OCI-LY3 (cell line): ENCODE measurements around the gene NUDT1.

Source experiments
- H2AFZ ChIP-seq: fragments of 200-600, 300-600 bp; shearing (Covaris generic); 2 replicates; pipeline ENCODE4 v1.6.0; 2014; ENCODE audit warnings: antibody characterized with exemption, low read depth, low read length
- H3K27ac ChIP-seq: fragments of 200-600, 300-600 bp; sonication (generic); 2 replicates; pipeline ENCODE4 v1.5.1; 2014; ENCODE audit warnings: mild to moderate bottlenecking, low read length, moderate library complexity, mixed read lengths
- H3K27me3 ChIP-seq: fragments of 200-600, 300-600 bp; sonication (generic); 2 replicates; pipeline ENCODE4 v1.6.1; 2014; ENCODE audit warnings: low read depth, low read length, mixed read lengths
- H3K36me3 ChIP-seq: fragments of 200-600, 300-600 bp; sonication (generic); replicated peaks from 2 replicates; pipeline ENCODE3; 2014; ENCODE audit warnings: low read depth, low read length, mixed read lengths
- H3K4me1 ChIP-seq: fragments of 300-600, 200-600 bp; sonication (generic); 2 replicates; pipeline ENCODE4 v1.6.1; 2014; ENCODE audit warnings: low read length, mixed read lengths
- H3K4me2 ChIP-seq: fragments of 200-600, 300-600 bp; sonication (generic); 2 replicates; pipeline ENCODE4 v1.6.1; 2014; ENCODE audit warnings: low read length, mixed read lengths
- H3K4me3 ChIP-seq: fragments of 300-600, 200-600 bp; sonication (generic); 2 replicates; pipeline ENCODE4 v1.5.1; 2014; ENCODE audit warnings: antibody characterized with exemption, mild to moderate bottlenecking, low read length, moderate library complexity
- H3K79me2 ChIP-seq: fragments of 300-600, 200-600 bp; shearing (Covaris generic); 2 replicates; pipeline ENCODE4 v1.6.1; 2014; ENCODE audit warnings: mild to moderate bottlenecking, low read length, mixed read lengths
- H3K9ac ChIP-seq: fragments of 300-600, 200-600 bp; shearing (Covaris generic); 2 replicates; pipeline ENCODE4 v1.6.0; 2014; ENCODE audit warnings: mild to moderate bottlenecking, low read length, moderate library complexity
- H3K9me3 ChIP-seq: fragments of 200-600, 300-600 bp; shearing (Covaris generic); 2 replicates; pipeline ENCODE4 v1.6.1; 2014; ENCODE audit warnings: low read length, mixed read lengths; ENCODE audit not compliant: insufficient read depth
- H4K20me1 ChIP-seq: fragments of 200-600, 300-600 bp; sonication (generic); 2 replicates; pipeline ENCODE4 v1.6.1; 2016; ENCODE audit warnings: low read length, mixed read lengths; ENCODE audit not compliant: insufficient read depth
- CTCF ChIP-seq: fragments of 200-600, 300-600 bp; sonication (generic); IDR thresholded peaks from 2 replicates; pipeline ENCODE4 v1.5.1; 2014; ENCODE audit warnings: antibody characterized with exemption, low read length, low read depth
- EZH2phosphoT487 ChIP-seq: fragments of 200-600 bp; shearing (Covaris generic); IDR thresholded peaks from 2 replicates; pipeline ENCODE4 v1.6.1; 2018; ENCODE audit warnings: antibody characterized with exemption, mixed run types, low read depth

NUDT1 gene

GRCh38 chr7:2273866-2274265 is 31.8 kb downstream of the NUDT1 start:
- Histone ChIP-seq H2AFZ (no peak overlapping the region), H4K20me1 (no peaks in the 10 kb centered on the region), H3K4me3 (no peak overlapping the region), H3K4me2 (no peak overlapping the region), H3K79me2 (no peaks in the 10 kb centered on the region), H3K9me3 (no peaks in the 10 kb centered on the region), H3K4me1 (no peaks in the 10 kb centered on the region), H3K27ac (no peak overlapping the region), H3K27me3 (no peaks in the 10 kb centered on the region), H3K9ac (no peak overlapping the region), H3K36me3 (no peaks in the 10 kb centered on the region)
- TF ChIP-seq EZH2phosphoT487 (no peak), CTCF (no peak)

GRCh38 chr7:2274666-2275065 is 32.6 kb downstream of the NUDT1 start:
- H3K27me3 ChIP-seq, result no peaks in the 10 kb centered on the region
- no peaks in the 10 kb centered on the region for H3K9me3 ChIP-seq
- H3K27ac ChIP-seq, result no peak overlapping the region
- TF ChIP-seq EZH2phosphoT487 (no peak), CTCF (no peak)
- no peaks in the 10 kb centered on the region for H3K36me3 ChIP-seq
- no peak overlapping the region for H3K9ac ChIP-seq
- no peaks in the 10 kb centered on the region for H4K20me1 ChIP-seq
- no peaks in the 10 kb centered on the region for H3K4me1 ChIP-seq
- H2AFZ ChIP-seq, result no peak overlapping the region
- H3K4me3 ChIP-seq, result no peak overlapping the region
- H3K79me2 ChIP-seq, result peaks cover 3% of the 10 kb centered on the region; the same call in 1 of the 2 replicates
- no peak overlapping the region for H3K4me2 ChIP-seq

GRCh38 chr7:2275101-2275500 is 33.1 kb downstream of the NUDT1 start:
- no peaks in the 10 kb centered on the region for H4K20me1 ChIP-seq
- H3K4me3 ChIP-seq, result no peak overlapping the region
- peaks cover 3% of the 10 kb centered on the region; the same call in 1 of the 2 replicates for H3K79me2 ChIP-seq
- H3K4me1 ChIP-seq, result no peaks in the 10 kb centered on the region
- H2AFZ ChIP-seq, result no peak overlapping the region
- no peak overlapping the region for H3K27ac ChIP-seq
- H3K9ac ChIP-seq, result no peak overlapping the region
- no peaks in the 10 kb centered on the region for H3K27me3 ChIP-seq
- TF ChIP-seq CTCF, result no peak
- TF ChIP-seq EZH2phosphoT487, result no peak
- no peak overlapping the region for H3K4me2 ChIP-seq
- no peaks in the 10 kb centered on the region for H3K36me3 ChIP-seq
- H3K9me3 ChIP-seq, result no peaks in the 10 kb centered on the region

GRCh38 chr7:2276107-2276506 is 34.1 kb downstream of the NUDT1 start:
- no peaks in the 10 kb centered on the region for H4K20me1 ChIP-seq
- H3K9ac ChIP-seq, result no peak overlapping the region
- H3K4me2 ChIP-seq, result no peak overlapping the region
- no peak overlapping the region for H2AFZ ChIP-seq
- H3K36me3 ChIP-seq, result no peaks in the 10 kb centered on the region
- H3K4me3 ChIP-seq, result no peak overlapping the region
- H3K9me3 ChIP-seq, result no peaks in the 10 kb centered on the region
- H3K27ac ChIP-seq, result no peak overlapping the region
- TF ChIP-seq EZH2phosphoT487, result no peak
- no peak for TF ChIP-seq CTCF
- H3K27me3 ChIP-seq, result no peaks in the 10 kb centered on the region
- peaks cover 3% of the 10 kb centered on the region; the same call in 1 of the 2 replicates for H3K79me2 ChIP-seq
- no peaks in the 10 kb centered on the region for H3K4me1 ChIP-seq
